Tibial nerve (tissue), 3 donors: ENCODE results near the gene HTRA1.

Experiments
- CTCF ChIP-seq, 5 experiments: fragments of 200-600 bp in 3 of 5; fragments of 450-650 bp in 2 of 5; sonication (generic) in 3 of 5; IDR thresholded peaks; one replicate each; pipeline ENCODE4 v1.5.1; 2016 to 2019; ENCODE audit warnings: antibody characterized with exemption in 5 of 5, mild to moderate bottlenecking in 3 of 5, moderate library complexity in 2 of 5
- POLR2A ChIP-seq, 2 donors: fragments of 450-650 bp; IDR thresholded peaks; one replicate each; pipeline ENCODE4 v1.6.1; 2017; ENCODE audit warnings: antibody characterized with exemption in 2 of 2, mild to moderate bottlenecking in 2 of 2, moderate library complexity in 2 of 2

GRCh38 chr10:122477436-122477835 is 16.1 kb downstream of the HTRA1 start:
- no peak for TF ChIP-seq CTCF (IDR thresholded peaks at IDR 0.05)
- no peak for TF ChIP-seq POLR2A (IDR thresholded peaks at IDR 0.05)
